Measurements from ENCODE around the gene HYI.

HYI gene

DNA sequence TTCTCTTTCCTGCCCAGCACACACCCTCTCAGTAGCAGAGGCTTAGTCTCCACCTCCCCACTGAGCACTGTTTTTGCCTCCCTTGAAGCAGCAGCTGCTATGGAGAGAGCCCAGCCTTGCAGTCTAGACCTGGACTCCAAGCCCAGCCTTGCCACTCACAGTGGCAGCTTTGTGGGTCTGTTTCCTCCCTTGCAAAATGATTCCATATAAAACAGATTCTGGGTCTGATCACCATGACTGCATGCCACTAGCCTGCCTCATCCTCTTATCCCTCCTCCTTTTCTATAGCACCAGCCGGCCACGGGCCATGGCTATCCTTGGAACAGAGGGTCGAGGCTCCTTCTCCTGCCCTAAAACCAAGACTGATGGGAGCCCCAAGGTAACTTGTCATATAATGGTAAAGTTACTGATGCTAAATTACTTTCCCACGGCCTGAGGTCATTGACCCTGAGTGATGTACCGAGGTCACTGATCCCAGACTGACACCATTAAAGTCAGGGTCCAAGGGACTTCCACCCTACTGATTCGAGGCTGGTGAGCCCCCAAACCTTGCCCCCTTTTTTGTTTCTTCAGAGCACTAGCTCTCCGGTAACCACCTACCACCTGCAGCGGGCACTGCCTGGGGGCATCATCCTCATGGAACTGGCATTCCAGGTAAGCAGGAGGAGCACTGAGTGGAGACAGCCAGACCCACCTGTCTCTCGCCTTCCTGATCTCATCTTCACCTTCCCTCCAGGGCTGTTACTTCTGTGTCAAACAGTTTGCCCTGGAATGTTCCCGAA is 7.9 kb downstream of the HYI start:
- in situ Hi-C loops (cut with HindIII; ENCODE audit: low sequenced_read_pairs), result no loop called here

- in situ Hi-C loops (cut with HindIII; ENCODE audit: low sequenced_read_pairs), result no loop called here
These were observed 8.9 kb downstream of the HYI start for GRCh38 chr1:43444836-43445235.

DNA sequence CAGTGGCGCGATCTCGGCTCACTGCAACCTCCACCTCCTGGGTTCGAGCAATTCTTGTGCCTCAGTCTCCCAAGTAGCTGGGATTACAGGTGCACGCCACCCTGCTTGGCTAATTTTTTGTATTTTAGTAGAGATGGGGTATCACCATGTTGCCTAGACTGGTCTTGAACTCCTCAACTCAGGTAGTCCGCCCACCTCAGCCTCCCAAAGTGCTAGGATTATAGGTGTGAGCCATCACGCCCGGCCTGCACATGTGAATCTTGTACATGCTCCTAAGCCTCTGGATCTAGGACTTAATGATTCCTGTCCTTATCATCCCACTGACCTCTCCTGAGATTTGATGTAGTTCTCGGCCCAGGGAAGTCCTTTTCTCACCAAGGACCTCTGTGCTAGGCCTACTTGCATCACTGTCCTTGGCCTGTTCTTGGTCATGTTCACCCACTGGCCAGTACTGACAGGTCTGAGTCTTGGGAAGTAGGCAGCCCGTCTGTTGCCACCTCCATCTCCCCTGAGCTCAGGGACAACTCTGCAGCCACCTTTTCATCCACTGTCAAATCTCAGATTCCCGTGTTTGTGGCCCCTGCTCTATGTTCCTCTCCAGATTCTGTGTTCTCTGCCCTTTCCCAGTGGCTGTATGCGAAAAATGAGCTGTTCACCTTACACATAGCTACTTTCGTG is 9.4 kb downstream of the HYI start:
- in situ Hi-C loops (cut with HindIII; ENCODE audit: low sequenced_read_pairs), result no loop called here

DNA sequence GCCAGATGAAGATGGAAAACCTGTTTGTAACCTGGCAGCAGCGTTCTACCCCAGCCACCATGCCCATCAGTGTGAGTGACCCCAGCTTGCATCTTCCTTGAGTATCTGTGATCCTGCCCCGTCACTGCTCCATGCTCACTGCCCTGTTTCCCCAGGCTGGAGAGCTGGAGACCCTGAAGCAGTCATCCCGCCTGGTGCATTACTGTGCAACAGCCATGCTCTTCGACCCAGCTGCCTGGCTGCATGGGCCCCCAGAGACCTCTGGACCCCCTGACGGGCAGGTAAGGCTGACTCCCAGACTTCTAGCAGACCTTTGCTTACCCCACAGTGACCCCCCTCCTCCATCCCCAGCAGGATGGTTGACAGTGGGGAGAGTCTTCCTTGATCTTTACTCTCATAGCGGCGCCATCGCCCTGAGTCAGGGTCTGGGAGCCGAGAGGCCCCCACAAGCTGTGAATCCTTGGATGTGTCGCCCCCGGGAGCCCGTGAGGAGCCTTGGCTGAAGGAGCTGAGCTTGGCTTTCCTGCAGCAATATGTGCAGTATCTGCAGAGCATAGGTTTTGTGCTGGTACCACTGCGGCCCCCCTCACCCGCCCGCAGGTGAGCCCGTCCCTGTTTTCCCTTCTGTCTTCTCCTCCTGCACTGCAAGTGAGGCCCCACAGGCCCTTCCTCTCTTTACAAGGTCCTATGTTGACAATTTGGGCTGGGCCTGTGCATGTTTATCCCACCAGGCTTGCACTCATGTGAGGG is 10.4 kb downstream of the HYI start:
- in situ Hi-C loops (cut with HindIII; ENCODE audit: low sequenced_read_pairs), result no loop called here

DNA sequence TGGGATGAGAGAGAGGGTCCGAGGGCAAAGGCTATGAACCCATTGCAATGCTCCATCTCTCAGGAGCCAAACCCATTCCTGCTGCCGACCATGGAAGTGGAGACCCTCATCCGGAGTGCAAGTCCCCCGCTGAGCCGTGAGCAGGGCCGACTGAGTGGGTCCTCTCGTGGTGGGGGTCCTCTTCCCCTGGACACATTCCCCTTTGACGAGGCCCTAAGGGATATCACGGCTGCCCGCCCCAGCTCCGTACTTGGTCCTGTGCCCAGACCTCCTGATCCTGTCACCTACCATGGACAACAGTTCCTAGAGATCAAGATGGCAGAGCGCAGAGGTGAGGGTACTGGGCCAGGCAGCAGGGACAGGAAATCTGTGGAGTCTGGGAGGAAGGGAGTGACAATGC is 11.0 kb downstream of the HYI start:
- in situ Hi-C loops (cut with HindIII; ENCODE audit: low sequenced_read_pairs), result no loop called here

DNA sequence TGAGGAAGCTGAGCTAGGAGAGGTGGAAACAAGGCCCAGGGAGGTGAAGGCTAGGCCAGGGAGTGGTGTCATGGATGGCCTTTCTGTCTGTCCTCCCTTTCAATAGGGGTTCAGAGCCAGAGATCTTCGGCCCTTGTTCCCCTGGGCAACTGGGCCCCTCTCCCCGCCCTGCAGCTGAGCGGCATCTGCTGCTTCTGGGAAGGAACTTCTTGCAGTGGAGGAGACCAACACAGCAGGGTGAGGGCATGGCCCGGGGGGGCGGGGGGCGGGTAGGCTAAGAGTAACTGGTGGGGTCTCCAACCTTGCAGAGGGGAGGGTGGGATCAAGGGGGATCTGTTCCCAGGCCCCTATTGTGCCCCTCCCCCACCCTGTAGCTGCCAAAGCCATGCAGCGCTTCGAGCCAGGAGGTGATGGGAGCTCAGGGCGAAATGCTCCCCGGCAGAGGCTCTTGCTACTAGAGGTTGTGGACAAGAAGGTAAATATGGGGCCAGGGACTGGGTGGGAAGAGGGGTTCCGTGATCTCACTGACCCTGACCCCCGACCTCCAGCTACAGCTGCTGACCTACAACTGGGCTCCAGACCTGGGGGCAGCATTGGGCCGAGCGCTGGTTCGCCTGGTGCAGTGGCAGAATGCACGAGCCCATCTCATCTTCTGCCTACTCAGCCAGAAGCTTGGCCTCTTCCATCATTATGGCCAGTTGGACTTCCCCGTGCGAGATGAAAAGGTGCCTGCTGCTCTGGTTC is 11.7 kb downstream of the HYI start:
- in situ Hi-C loops (cut with HindIII; ENCODE audit: low sequenced_read_pairs), result no loop called here

DNA sequence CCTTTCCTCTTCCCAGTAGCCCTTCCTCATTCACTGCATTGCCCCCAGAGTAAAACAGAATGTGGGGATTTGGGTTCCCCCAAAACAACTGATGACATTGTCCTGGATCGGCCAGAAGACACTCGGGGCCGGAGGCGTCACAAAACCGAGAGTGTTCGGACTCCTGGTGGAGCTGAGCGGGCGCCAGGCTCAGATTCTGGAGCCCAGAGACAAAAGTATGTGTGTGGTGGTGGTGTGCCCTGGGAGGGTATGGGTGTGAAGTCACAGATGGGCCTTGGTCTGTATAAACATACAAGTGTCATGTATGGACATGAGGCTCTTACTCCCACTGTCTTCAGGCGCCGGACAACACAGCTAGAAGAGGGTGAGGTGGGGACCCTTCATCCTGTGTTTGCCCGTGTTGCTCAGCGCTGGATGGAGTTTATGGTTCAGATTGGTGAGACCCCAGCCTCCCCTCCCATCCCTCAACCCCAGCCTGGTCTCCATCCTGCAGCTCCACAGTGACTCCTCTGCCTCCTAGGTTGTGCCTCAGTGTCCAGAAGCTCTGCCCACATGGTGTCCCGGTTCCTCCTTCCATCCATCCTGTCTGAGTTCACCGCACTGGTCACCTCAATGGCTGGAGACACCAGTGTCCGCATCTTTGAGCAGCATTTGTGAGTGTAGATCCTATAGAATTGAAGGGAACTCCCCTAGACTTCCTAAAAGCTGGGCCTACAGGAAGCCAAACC is 12.4 kb downstream of the HYI start:
- in situ Hi-C loops (cut with HindIII; ENCODE audit: low sequenced_read_pairs), result no loop called here

- in situ Hi-C loops (cut with HindIII; ENCODE audit: low sequenced_read_pairs), result no loop called here
These were observed 13.4 kb downstream of the HYI start for GRCh38 chr1:43440358-43440757.

DNA sequence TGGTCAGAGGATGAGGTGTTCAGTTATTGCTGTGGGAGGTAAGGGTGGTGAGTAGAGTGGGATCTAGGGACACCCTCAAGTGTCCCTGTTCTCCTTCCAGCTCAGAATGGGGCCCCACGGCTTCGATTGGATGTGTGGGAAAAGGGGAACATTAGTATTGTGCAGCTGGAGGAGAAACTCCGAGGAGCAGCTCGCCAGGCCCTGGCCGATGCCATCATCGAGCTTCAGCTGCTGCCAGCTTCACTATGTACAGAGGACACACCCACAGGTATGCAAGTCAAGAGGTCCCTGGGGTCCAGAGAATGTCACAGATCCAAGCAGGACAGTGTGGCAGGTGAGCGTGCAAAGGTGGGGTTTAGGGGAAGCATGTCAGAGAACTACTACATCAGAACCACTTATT is 13.9 kb downstream of the HYI start:
- in situ Hi-C loops (cut with HindIII; ENCODE audit: low sequenced_read_pairs), result no loop called here

- in situ Hi-C loops (cut with HindIII; ENCODE audit: low sequenced_read_pairs), result no loop called here
These were observed 14.7 kb downstream of the HYI start for GRCh38 chr1:43438953-43439581.

GRCh38 chr1:43438576-43438952 is 15.2 kb downstream of the HYI start:
- in situ Hi-C loops (cut with HindIII; ENCODE audit: low sequenced_read_pairs), result no loop called here

DNA sequence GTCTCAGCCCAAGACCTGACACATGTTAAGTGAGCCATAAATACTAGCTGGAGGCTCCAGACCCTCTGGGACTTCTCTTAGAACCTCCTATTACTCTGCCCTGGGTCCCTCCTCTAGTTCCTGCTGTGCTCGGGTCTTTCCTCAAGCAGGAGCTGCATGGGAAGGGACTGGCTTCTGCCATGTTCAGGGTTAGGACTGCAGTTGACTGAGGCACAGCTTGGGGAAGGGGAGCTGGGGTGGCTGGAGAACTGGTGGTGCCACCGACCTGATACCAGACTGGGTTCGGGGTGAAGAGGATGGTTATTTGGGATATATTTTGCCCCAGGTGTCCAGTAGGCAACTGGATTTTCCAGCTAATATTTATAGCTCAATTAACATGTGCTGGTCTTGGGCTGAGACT is 15.7 kb downstream of the HYI start:
- in situ Hi-C loops (cut with HindIII; ENCODE audit: low sequenced_read_pairs), result no loop called here

DNA sequence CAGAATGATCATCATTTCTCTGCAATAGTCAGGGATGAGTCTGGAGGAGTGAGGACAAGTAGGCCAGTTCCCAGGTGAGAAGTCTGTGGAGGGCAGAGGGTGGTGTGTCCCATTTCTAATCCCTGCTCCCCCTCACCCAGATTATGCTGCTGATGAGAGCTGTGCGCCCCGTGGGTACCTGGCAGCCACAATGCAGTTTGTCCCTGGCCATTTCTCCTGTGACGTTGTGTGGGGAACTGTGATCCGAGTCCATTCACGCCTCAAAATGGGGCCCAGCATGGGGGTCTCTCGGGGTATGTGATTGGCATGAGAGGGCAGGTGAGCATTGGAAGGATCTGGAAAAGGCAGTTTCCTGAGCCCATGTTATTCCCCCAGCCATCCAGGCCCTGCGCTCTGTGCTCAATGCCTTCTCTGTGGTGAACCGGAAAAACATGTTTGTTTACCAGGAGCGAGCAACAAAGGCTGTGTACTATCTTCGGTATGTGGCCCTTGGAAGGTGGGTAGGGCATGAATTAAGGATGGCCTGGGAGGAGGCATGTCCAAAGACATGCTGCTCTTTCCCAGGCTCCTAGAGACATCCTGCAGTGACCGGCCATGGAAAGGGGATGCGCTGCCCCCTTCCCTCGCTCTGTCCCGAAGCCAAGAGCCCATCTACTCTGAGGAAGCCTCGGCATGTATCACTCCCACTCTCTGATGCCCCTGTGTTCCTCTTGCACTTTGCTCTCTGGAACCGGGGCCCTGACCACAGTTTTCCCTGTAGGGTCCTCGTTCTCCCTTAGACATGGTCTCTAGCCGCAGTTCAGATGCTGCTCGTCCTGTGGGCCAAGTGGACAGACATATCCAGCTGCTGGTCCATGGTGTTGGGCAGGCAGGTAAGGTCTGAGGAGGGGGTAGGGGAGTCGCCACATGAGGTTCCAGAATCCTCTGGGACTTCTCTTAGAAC is 16.4 kb downstream of the HYI start:
- in situ Hi-C loops (cut with HindIII; ENCODE audit: low sequenced_read_pairs), result no loop called here

DNA sequence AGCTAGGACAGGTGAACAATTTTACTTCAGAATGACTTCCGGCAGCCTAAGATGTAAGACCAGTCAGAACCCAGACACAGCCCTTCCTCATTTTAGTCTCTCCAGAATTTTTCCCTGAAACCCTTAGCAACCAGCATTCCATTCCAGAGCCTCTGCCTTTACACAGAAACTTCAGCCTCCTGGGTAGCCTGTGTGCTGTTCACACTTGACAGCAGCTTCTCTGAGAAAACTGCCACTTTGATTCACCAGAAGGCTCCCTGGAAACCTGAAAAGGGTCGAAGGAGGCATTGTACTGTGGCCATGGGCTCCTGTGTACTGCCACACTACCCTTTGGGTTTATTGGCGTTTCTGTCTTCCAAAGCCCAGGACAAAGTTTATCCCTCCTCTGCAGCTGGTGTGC is 17.4 kb downstream of the HYI start:
- in situ Hi-C loops (cut with HindIII; ENCODE audit: low sequenced_read_pairs), result no loop called here

DNA sequence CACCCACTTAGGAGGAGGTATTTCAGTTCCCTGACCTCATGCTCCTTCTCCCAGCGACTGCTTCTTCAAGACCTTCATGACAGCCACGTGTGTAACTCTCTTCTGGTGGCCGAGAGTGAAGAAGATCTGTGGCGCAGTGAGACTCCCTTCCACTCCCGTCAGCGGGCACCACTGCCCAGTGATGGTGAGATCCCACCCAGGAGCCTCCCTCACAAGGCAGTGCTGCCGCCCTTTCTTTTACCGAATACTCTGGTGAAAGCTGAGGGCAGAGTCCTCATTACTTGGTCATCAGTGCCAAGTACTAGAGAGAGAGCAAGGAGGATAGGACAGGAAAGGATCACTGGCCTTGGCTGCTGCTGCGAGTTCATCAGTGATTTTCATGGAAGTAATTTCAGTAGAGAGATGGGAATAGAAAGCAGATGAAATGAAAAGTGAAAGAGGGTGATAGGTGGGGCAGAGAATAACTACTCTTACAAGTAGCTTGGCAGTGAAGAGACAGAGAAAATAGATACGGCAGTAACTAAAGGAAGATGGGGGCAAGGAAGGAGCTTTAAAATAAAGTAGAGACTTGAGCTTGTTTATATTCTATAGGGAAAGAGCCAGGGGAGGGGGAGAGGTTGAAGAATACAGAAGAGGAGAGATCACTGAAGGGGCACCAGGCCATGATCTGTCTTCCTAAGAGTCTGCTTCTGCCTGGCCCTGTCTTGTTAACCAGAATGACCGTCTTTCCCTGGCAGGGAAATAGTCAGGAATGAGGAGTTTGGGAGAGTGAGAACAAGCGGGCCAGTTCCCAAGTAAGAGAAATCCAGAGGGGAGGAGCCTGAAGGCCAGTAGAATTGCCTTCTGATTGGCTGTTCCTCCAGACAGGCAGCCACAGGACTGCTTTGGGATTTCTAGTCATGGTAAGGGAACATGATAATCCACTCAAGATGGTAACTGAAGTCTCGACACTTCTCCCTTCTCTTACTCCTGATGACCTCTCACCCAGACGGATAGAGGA is 18.3 kb downstream of the HYI start:
- in situ Hi-C loops (cut with HindIII; ENCODE audit: low sequenced_read_pairs), result no loop called here

DNA sequence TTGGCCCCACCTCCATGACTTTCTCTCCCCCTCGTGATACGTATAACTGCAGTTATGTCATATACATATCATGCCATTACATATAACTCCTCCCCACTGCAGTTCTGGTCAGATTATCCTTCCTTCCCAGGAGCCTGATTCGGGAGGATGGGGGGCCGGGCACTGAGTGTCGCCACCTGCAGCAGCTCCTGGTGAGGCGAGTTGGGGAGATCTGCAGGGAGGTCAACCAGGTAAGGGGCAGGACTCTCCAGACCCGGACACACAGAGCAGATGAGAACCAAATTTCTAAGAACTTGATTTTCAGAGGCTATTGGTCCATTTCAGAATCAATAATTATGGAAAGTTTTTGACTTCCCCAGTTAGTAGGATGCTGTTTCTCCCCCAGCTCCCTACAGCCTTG is 19.5 kb downstream of the HYI start:
- in situ Hi-C loops (cut with HindIII; ENCODE audit: low sequenced_read_pairs), result no loop called here

DNA sequence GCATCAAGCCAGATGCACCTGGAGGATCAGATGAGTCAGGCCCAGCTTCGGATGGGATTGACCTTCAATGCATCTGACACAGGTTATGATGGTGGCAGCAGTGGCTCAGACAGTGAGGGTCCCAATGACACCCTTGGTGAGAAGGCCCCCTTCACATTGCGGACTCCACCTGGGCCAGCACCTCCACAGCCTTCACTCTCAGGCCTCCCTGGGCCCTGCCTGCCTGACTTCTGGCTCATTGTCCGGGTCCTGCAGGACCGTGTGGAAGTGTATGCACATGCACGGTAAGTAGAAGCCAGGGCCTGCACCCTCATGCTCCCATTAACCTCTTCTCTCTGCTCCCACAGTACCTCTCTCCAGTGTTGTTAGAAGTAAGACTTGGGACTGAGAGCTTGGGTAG is 20.8 kb downstream of the HYI start:
- in situ Hi-C loops (cut with HindIII; ENCODE audit: low sequenced_read_pairs), result no loop called here
